Uterus (tissue), 2 donors: Measurements from ENCODE around the gene TAC3.
"Not testable (repeated sequence)": the region's sequence is repeated elsewhere in the genome, so short reads cannot be mapped to it uniquely, and the experiment has no call there.

Source experiments
- POLR2A ChIP-seq, 2 donors: fragments of 450-650 bp; IDR thresholded peaks; one replicate each; pipeline ENCODE4 v1.6.1; 2016; ENCODE audit warnings: antibody characterized with exemption in 2 of 2, mild to moderate bottlenecking in 1 of 2, moderate library complexity in 1 of 2
- TF ChIP-seq, protein P1 (sequence below), 4 experiments: fragments of 200-600 bp in 2 of 4; fragments of 450-650 bp in 2 of 4; sonication (generic) in 2 of 4; IDR thresholded peaks; one replicate each; pipeline ENCODE4 v1.5.1; 2016 to 2019; ENCODE audit warnings: antibody characterized with exemption in 4 of 4, mild to moderate bottlenecking in 2 of 4, moderate library complexity in 1 of 4

DNA sequence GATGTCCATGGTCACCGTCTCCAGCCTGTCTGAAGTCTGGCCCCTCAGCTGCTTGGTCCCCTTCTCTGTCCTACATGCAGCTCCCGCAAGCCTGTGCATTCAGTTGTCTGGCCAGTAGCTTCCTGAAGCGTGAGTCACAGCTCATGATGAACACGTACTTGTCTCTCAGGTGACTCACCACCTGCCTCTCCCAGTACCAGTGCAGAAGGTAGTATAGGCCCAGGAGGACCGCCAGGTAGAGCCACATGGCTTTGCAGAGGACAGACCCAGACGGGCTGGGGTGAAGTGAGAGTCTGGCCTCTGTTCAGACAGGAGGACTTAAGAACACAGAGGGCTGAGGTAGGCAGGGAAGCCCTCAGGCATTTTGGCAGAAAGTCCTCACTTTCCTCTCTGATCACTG is 30.6 kb downstream of the TAC3 start:
- TF ChIP-seq, protein P1, sequence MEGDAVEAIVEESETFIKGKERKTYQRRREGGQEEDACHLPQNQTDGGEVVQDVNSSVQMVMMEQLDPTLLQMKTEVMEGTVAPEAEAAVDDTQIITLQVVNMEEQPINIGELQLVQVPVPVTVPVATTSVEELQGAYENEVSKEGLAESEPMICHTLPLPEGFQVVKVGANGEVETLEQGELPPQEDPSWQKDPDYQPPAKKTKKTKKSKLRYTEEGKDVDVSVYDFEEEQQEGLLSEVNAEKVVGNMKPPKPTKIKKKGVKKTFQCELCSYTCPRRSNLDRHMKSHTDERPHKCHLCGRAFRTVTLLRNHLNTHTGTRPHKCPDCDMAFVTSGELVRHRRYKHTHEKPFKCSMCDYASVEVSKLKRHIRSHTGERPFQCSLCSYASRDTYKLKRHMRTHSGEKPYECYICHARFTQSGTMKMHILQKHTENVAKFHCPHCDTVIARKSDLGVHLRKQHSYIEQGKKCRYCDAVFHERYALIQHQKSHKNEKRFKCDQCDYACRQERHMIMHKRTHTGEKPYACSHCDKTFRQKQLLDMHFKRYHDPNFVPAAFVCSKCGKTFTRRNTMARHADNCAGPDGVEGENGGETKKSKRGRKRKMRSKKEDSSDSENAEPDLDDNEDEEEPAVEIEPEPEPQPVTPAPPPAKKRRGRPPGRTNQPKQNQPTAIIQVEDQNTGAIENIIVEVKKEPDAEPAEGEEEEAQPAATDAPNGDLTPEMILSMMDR (IDR thresholded peaks at IDR 0.05), result not testable (repeated sequence)
- not testable (repeated sequence) for TF ChIP-seq POLR2A (IDR thresholded peaks at IDR 0.05)
